GM19043 (cell line): ENCODE results near the gene ROMO1.
"Not testable (repeated sequence)": the region's sequence is repeated elsewhere in the genome, so short reads cannot be mapped to it uniquely, and the experiment has no call there.

Source experiments
- ATAC-seq: cut with Tn5 transposase; IDR thresholded peaks from one replicate; pipeline ENCODE4 v1.9.1; 2021; ENCODE audit warnings: low read depth; ENCODE audit not compliant: unreplicated experiment

Gene ROMO1

DNA sequence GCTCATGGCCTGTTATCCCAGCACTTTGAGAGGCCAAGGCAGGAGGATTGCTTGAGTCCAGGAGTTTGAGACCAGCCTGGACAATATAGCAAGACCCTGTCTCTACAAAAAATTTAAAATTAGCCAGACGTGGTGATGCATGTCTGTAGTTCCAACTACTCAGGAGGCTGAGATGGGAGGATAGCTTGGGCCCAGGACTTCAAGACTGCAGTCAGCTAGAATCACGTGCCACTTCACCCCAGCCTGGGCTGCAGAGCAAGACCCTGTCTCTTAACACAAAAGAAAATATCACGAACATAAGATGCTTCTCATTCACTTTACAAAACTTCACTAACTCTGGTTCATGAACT lies 45.3 kb downstream of the ROMO1 start:
- not testable (repeated sequence) for ATAC-seq
